Adipocyte (in vitro differentiated cells): ENCODE measurements around the gene GRIK4.
A peak's percentile ranks its signal among the peaks of the same experiment; 100 is the strongest.

Source experiments
- DNase-seq: peaks from one replicate; pipeline ENCODE4 v3.0.0-alpha.2; 2015; ENCODE audit warnings: low read depth
- H3K27me3 ChIP-seq: replicated peaks from 2 replicates; pipeline ENCODE4 v1.7.0; 2013; ENCODE audit warnings: mild to moderate bottlenecking, low read length, moderate library complexity; ENCODE audit not compliant: control insufficient read depth, insufficient read depth
- H3K36me3 ChIP-seq: 2 replicates; pipeline ENCODE4 v1.7.0; 2013; ENCODE audit warnings: low read length, mild to moderate bottlenecking, moderate library complexity; ENCODE audit not compliant: control insufficient read depth, insufficient read depth, severe bottlenecking
- H3K4me1 ChIP-seq: 2 replicates; pipeline ENCODE4 v1.7.0; 2013; ENCODE audit warnings: mild to moderate bottlenecking, low read length, moderate library complexity; ENCODE audit not compliant: control insufficient read depth, insufficient read depth
- H3K4me3 ChIP-seq: 2 replicates; pipeline ENCODE4 v1.7.0; 2013; ENCODE audit warnings: mild to moderate bottlenecking, low read length, moderate library complexity
- H3K9ac ChIP-seq: 2 replicates; pipeline ENCODE4 v1.7.0; 2013; ENCODE audit warnings: mild to moderate bottlenecking, low read length, moderate library complexity
- H3K9me3 ChIP-seq: 2 replicates; pipeline ENCODE4 v1.7.0; 2013; ENCODE audit warnings: mild to moderate bottlenecking, low read length, moderate library complexity; ENCODE audit not compliant: control insufficient read depth

Gene GRIK4

DNA sequence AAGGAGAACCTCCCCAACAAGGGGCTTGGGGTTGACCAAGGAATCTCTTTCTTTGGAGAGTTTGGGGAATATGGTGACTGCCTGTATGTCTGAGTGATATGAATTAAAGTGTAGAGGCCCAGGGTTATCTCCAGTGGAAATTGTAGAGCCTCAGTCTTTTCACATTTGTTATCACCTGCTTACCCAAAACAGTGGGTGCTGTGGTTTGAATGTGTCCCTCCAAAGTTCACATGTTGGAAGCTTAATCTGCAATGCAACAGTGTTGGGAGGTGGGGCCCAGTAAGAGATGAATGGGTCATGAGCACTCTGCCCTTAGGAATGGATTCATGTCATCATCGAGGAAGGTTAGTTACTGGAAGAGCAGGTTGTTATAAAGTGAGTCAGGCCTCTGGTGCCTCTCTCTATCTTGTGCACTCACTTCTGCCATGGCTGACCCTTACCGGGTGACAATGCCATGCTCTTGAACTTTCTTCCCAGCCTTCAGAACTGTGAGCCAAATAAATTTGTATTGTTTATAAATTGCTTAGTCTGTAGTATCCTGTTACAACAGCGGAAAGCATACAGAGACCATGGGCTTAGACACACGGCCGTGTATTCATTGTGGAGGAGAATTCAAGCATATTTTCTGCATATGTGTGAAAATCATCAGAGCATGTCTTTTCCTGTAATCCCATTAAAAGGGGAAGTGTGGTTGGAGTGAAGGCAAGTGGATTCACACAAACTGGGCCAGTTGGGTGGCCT, 398.3 kb downstream of the GRIK4 start:
- no peak overlapping the region for H3K9ac ChIP-seq
- DNase-seq = no peak
- H3K27me3 ChIP-seq = peaks cover 21% of the 10 kb centered on the region
- peaks cover 17% of the 10 kb centered on the region for H3K4me1 ChIP-seq
- no peaks in the 10 kb centered on the region for H3K9me3 ChIP-seq
- H3K4me3 ChIP-seq = no peak overlapping the region
- no peaks in the 10 kb centered on the region for H3K36me3 ChIP-seq

DNA sequence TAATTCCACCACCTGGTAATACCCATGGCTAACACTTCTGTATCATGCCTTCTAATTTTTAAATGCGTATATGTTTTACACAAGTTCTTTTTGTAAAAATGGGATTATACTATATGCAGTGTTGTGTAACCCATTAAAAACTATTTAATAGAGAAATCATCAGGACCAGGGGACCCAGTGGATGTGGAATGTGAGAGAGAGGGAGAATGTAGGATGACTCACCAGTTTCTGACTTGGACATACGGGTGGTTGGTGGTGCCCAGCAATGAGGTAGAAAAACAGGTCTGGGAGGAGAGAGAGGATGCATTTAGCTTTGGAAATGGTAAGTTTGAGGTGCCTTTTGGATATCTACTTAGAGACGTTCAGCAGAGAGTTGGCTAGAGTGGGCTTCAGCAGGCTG, 400.4 kb downstream of the GRIK4 start:
- peaks cover 17% of the 10 kb centered on the region for H3K4me1 ChIP-seq
- no peak overlapping the region for H3K4me3 ChIP-seq
- H3K27me3 ChIP-seq = peaks cover 32% of the 10 kb centered on the region
- H3K9me3 ChIP-seq = no peaks in the 10 kb centered on the region
- no peak overlapping the region for H3K9ac ChIP-seq
- DNase-seq = no peak
- no peaks in the 10 kb centered on the region for H3K36me3 ChIP-seq

DNA sequence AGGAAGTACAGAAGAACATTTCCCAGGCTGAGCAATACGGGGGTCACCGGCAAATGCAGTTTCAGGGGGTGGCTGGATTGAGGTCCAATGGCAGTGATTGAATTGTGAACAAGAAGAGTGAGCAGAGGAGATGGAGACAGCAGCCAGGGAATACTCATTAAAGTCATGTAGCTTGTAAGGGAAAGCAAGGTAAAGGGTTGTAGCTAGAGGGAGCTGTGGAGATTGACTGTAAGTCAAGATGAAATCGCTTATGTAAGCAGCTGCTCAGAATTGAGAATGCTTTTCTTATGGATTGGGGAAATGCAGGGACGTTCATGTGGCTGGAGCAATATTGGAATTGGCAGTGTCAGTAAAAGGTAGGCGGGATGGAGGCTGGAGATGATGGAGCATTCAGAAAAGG, 401.0 kb downstream of the GRIK4 start:
- Histone ChIP-seq H3K9me3 (no peaks in the 10 kb centered on the region), H3K4me1 (peaks cover 17% of the 10 kb centered on the region), H3K27me3 (peaks cover 35% of the 10 kb centered on the region), H3K9ac (no peak overlapping the region), H3K36me3 (no peaks in the 10 kb centered on the region), H3K4me3 (no peak overlapping the region)
- peak; percentile 56 for DNase-seq

DNA sequence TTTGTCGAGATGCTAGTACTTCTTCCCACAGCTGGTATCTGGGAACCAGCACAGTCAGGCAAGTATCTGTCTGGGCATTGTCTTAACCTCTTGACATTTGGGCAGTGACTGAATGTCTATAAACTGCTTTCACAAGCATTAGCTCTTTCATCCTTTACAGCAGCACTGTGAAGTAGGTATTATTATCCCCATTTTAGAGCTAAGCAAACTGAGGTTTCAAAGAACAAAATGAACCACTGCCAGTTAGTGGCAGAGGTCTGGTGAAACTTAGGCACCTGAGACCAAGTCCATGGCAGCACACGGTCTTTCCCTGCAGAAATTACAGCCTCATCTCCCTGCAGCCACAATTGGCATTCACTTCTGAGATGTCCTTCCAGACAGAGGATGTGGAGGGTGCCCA, 401.4 kb downstream of the GRIK4 start:
- Histone ChIP-seq H3K4me3 (no peak overlapping the region), H3K27me3 (peaks cover 38% of the 10 kb centered on the region), H3K4me1 (peaks cover 14% of the 10 kb centered on the region), H3K9me3 (no peaks in the 10 kb centered on the region), H3K36me3 (no peaks in the 10 kb centered on the region), H3K9ac (no peak overlapping the region)
- no peak for DNase-seq

DNA sequence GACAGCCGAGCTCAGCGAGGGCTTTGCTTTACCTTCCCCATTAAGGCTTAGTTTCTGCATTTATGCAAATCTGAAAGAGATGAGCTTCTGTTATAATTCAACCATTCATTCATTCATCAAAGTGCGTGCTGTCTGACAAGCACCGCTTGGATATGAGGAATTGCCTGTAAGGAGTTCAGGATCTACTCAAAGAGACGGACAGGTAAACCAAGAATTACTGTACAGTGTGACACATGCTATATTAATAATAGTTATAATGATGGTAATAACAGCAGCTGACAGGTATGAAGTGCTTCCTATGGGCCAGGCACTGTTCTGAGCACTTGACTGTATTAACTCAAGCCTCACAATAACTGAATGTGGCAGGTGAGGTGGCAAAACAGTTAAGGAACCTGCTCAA, 402.5 kb downstream of the GRIK4 start:
- peaks cover 49% of the 10 kb centered on the region for H3K27me3 ChIP-seq
- H3K4me1 ChIP-seq = peaks cover 3% of the 10 kb centered on the region
- no peaks in the 10 kb centered on the region for H3K36me3 ChIP-seq
- no peaks in the 10 kb centered on the region for H3K9me3 ChIP-seq
- H3K9ac ChIP-seq = no peak overlapping the region
- no peak for DNase-seq
- H3K4me3 ChIP-seq = no peak overlapping the region

DNA sequence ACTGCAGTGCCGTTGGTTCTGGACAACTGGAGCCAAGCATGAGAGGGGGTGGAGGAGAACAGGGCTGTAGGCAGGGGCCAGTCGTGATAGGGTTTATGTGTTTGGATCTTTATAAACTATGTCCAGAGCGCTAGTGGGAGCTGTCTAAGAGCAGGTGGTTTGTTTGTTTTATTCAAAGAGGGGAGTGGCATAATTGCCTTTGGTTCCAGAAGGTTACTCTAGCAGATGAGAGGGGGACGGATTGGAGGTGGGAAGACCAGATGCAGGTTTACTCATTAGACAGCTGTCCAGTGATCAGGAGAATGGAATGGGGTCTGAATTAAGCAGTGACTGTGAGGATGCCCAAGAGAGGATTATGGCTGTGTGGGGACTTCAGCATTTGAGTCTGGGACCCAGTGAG, 403.1 kb downstream of the GRIK4 start:
- no peak for DNase-seq
- Histone ChIP-seq H3K9me3 (no peaks in the 10 kb centered on the region), H3K4me3 (no peak overlapping the region), H3K36me3 (no peaks in the 10 kb centered on the region), H3K9ac (no peak overlapping the region), H3K4me1 (no peaks in the 10 kb centered on the region), H3K27me3 (peaks cover 53% of the 10 kb centered on the region)

DNA sequence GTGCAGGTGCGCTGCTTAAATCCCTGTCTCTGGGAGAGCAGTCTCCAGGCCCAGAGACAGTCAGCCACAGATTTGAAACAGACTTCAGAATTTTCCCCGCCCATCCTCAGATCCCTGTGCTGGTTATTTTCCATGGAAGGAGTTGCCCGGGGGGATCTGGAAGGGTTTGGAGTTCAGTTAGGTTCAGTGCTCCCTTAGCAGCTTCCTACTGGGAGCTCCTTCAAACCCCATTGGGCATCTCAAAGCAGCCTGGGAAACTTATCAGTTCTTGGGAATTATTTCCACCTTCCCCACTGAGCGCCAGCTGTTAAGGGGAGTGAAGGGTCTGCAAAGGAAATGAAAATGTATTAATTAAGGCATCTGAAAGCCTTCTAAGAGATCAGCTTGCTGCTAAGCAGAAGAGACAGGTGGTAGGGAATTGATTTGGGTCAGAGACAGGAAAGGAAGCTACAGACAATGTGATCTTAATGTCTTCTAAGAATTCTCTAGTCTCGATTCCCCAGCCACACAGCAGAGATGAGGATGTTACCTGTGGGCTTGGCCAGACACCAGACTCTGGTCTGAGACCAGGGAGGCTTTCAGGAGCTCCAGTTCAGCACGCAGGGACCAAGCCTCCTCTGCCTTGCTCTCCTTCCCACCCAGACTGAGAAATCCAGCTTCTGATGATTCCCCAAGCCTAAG, 406.2 kb downstream of the GRIK4 start:
- Histone ChIP-seq H3K9me3 (no peaks in the 10 kb centered on the region), H3K4me1 (no peaks in the 10 kb centered on the region), H3K27me3 (peaks cover 75% of the 10 kb centered on the region), H3K4me3 (no peak overlapping the region), H3K9ac (no peak overlapping the region), H3K36me3 (no peaks in the 10 kb centered on the region)
- no peak for DNase-seq

DNA sequence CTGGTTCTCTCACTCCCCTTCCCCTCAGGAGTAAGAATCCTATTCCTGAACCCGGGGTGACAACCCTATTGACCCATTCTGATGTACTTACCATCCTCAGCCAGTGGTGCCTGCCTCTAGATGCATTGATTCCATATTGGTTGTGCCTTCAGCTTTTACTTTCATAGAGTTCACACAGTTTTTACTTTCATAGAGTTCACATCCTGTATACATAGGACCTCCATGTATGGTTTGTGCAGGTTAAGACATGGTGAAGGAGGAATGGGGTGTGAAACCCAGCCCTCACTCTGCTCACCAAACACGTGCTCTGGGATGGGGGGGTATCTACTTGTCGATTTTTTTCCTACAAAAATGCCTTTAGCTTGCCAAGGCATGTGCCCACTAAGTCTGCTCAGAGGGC, 406.7 kb downstream of the GRIK4 start:
- H3K4me1 ChIP-seq = no peaks in the 10 kb centered on the region
- H3K4me3 ChIP-seq = no peak overlapping the region
- peaks cover 74% of the 10 kb centered on the region for H3K27me3 ChIP-seq
- no peaks in the 10 kb centered on the region for H3K36me3 ChIP-seq
- H3K9ac ChIP-seq = no peak overlapping the region
- DNase-seq = no peak
- no peaks in the 10 kb centered on the region for H3K9me3 ChIP-seq

DNA sequence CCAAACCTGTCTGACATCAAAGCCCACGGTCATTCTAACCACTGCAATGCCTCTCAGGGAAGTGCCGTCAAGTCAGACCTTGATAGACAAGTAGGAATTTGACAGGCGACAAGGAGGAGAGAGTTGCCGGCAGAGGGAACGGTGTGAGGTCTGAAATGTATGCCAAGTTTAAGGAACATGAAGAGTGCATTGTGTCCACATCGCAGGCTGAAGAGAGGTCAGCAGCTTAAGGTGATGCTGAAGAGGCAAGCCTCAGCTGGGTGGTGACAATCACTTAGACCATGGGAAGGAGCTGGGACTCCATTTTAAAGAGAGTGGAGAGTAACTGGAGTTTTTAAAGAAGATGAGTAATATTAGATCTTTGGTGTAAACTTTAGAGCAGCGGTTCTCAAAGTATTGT, 407.5 kb downstream of the GRIK4 start:
- no peak for DNase-seq
- no peaks in the 10 kb centered on the region for H3K36me3 ChIP-seq
- H3K9me3 ChIP-seq = no peaks in the 10 kb centered on the region
- peaks cover 68% of the 10 kb centered on the region for H3K27me3 ChIP-seq
- H3K4me3 ChIP-seq = no peak overlapping the region
- no peak overlapping the region for H3K9ac ChIP-seq
- no peaks in the 10 kb centered on the region for H3K4me1 ChIP-seq

DNA sequence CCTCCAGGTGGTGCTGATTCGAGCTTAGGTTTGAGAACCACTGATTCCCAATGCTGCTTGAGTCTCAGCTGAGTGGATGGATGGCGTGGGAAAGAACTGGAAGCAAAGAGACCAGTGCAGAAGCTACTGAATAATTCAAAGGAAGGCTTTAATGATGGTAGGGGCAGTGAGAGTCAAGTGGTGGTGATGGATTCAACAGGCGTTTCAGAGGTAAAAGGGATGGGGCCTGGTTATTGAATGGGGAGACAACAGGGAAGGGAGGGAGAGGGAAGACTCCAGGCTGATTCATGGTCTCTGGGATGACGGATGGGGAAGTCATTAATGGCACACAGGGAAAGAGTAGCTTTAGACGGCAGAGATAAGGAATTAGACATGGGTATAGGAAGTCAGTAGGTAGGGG, 408.0 kb downstream of the GRIK4 start:
- no peak for DNase-seq
- Histone ChIP-seq H3K4me1 (no peaks in the 10 kb centered on the region), H3K4me3 (no peak overlapping the region), H3K9me3 (no peaks in the 10 kb centered on the region), H3K9ac (no peak overlapping the region), H3K36me3 (no peaks in the 10 kb centered on the region), H3K27me3 (peaks cover 63% of the 10 kb centered on the region)

DNA sequence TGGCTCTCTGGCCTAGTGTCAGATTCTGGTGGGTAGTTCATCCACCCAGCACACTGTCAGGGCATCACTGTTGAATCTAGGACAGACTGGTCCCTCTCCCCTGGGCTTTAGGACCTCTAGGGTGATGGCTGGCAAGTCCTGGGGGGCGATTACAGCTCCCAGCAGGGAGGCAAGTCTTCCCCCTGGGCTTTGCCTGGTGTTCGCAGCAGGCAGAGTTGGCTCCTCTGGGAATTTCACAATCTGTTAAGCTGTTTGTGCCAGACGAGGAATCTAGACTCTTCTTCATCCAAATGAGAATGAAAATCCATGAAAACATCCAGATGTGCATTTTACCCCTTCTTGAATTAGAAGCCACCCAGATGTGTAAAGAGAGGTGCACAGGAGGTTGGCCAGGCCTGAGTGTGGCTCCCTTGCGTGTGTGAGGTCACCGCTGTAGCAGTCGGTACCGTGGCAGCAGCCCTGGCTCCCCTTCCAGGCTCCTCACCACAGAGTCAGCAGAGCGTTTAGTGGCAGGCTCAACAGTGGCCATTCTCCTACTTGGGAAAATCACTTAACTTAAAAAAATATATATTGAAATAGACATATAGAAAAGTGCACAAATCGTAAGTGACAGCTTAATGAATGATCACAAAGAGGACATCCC, 412.4 kb downstream of the GRIK4 start:
- peaks cover 7% of the 10 kb centered on the region for H3K9me3 ChIP-seq
- H3K36me3 ChIP-seq = no peaks in the 10 kb centered on the region
- H3K9ac ChIP-seq = no peak overlapping the region
- H3K4me1 ChIP-seq = no peaks in the 10 kb centered on the region
- peaks cover 31% of the 10 kb centered on the region for H3K27me3 ChIP-seq
- H3K4me3 ChIP-seq = no peak overlapping the region
- DNase-seq = no peak
